Breast epithelium (tissue), 4 donors: ENCODE data around the gene CSH1. TPM values are rescaled to one million over a fixed set of nuclear protein-coding genes. Genes with fewer than 3 reads are reported as not detected.
"Not testable (repeated sequence)": the region's sequence is repeated elsewhere in the genome, so short reads cannot be mapped to it uniquely, and the experiment has no call there.

Source experiments
- DNase-seq, 2 donors: peaks; one replicate each; pipeline ENCODE4 v3.0.0-alpha.2; 2019; ENCODE audit warnings: low spot score in 2 of 2
- H3K27ac ChIP-seq, 2 donors: fragments of 200-600 bp; sonication (generic) in 1 of 2; one replicate each; pipeline ENCODE4 v1.5.1; 2016 to 2019; ENCODE audit warnings: mild to moderate bottlenecking in 1 of 2
- H3K27me3 ChIP-seq, 2 donors: fragments of 200-600 bp; sonication (generic) in 1 of 2; one replicate each; pipeline versions ENCODE4 v1.5.1 to v1.6.0; 2017 to 2019; ENCODE audit warnings: control low read depth in 1 of 2, mild to moderate bottlenecking in 1 of 2
- H3K36me3 ChIP-seq: fragments of 200-600 bp; one replicate; pipeline ENCODE4 v1.5.1; 2019
- H3K4me1 ChIP-seq, 2 donors: fragments of 200-600 bp; sonication (generic); one replicate each; pipeline ENCODE4 v1.5.1; 2016 to 2019; ENCODE audit warnings: control low read depth in 1 of 2
- H3K4me3 ChIP-seq, 3 donors: fragments of 200-600 bp; sonication (generic); 1 replicate in 2 of 3; 2 replicates in 1 of 3; pipeline ENCODE4 v1.5.1; 2016 to 2019; ENCODE audit warnings: mild to moderate bottlenecking in 3 of 3, moderate library complexity in 2 of 3
- H3K9me3 ChIP-seq, 2 donors: fragments of 200-600 bp; sonication (generic) in 1 of 2; one replicate each; pipeline ENCODE4 v1.5.1; 2016 to 2019; ENCODE audit warnings: control low read depth in 1 of 2
- CTCF ChIP-seq, 3 donors: fragments of 450-650 bp; IDR thresholded peaks; one replicate each; pipeline ENCODE4 v1.5.1; 2016 to 2017; ENCODE audit warnings: antibody characterized with exemption in 3 of 3, mild to moderate bottlenecking in 3 of 3, moderate library complexity in 3 of 3
- POLR2A ChIP-seq: fragments of 450-650 bp; IDR thresholded peaks from one replicate; pipeline ENCODE4 v1.6.1; 2016; ENCODE audit warnings: antibody characterized with exemption, mild to moderate bottlenecking, moderate library complexity
- POLR2AphosphoS5 ChIP-seq, 3 donors: sonication (generic); formaldehyde crosslinking; IDR thresholded peaks; one replicate each; pipeline ENCODE4 v1.6.1; 2017; ENCODE audit warnings: antibody characterized with exemption in 3 of 3
- intact Hi-C: fragments of 100-400 bp; cut with DNase I; formaldehyde crosslinking; loops from one replicate; pipeline ENCODE4 v1.15.1; 2023; ENCODE audit warnings: low total_unique reads
- total RNA-seq, 3 donors: library from RNA; depleted of rRNA; stranded (reverse); fragments of >200 nt; gene quantifications; one replicate each; pipeline ENCODE4 v1.1.0, GENCODE V29; 2016

The CSH1 gene
- total RNA-seq, 3 donors from 2014 or later, result not detected

- intact Hi-C loops, result loop anchor here (5.0 kb wide), 1 partner anchor 778 kb away; no protein-coding TSS in a partner anchor
These were observed 22.9 kb upstream of the CSH1 start for GRCh38 chr17:63919311-63919723.

GRCh38 chr17:63918789-63919305, 22.5 kb upstream of the CSH1 start, which contains the start of gene GH1:
Gene GH1, minus strand, starts transcription at chr17:63918839. Its CDS starts 63 bp downstream, at chr17:63918776.
- H3K36me3 ChIP-seq, DNase-seq, H3K4me1 ChIP-seq, H3K9me3 ChIP-seq, H3K4me3 ChIP-seq, H3K27me3 ChIP-seq, H3K27ac ChIP-seq: not testable (repeated sequence)
- intact Hi-C loops, result loop anchor here (5.0 kb wide), 1 partner anchor 778 kb away; no protein-coding TSS in a partner anchor

More at GRCh38 chr17:63919311-63919723, 22.9 kb upstream of the CSH1 start:
- Histone ChIP-seq H3K36me3 (no peaks in the 10 kb centered on the region), H3K9me3 (no peaks in the 10 kb centered on the region), H3K4me3 (no peak overlapping the region), H3K27ac (no peak overlapping the region), H3K4me1 (no peaks in the 10 kb centered on the region), H3K27me3 (no peaks in the 10 kb centered on the region)
- TF ChIP-seq POLR2A (no peak), CTCF (IDR thresholded peaks at IDR 0.05) (peak; percentile 80 to 94 (median 93))
- DNase-seq, result peak in 1 of 2 donors; percentile 43

- Histone ChIP-seq H3K9me3 (no peaks in the 10 kb centered on the region), H3K36me3 (no peaks in the 10 kb centered on the region), H3K4me3 (no peak overlapping the region), H3K4me1 (no peaks in the 10 kb centered on the region), H3K27me3 (no peaks in the 10 kb centered on the region), H3K27ac (no peak overlapping the region)
- no peak for TF ChIP-seq POLR2A
- no peak for TF ChIP-seq POLR2AphosphoS5 (IDR thresholded peaks at IDR 0.05)
- no peak for TF ChIP-seq CTCF (IDR thresholded peaks at IDR 0.05)
- DNase-seq, result no peak
- intact Hi-C loops, result loop anchor here (5.0 kb wide), 1 partner anchor 779 kb away; no protein-coding TSS in a partner anchor
These were observed 21.9 kb upstream of the CSH1 start for GRCh38 chr17:63918305-63918704.

GRCh38 chr17:63917646-63918045, 21.3 kb upstream of the CSH1 start:
- H3K4me1 ChIP-seq, result no peaks in the 10 kb centered on the region
- TF ChIP-seq POLR2AphosphoS5 (IDR thresholded peaks at IDR 0.05), result no peak
- TF ChIP-seq POLR2A, result no peak
- no peak for TF ChIP-seq CTCF (IDR thresholded peaks at IDR 0.05)
- H3K9me3 ChIP-seq, result no peaks in the 10 kb centered on the region
- H3K27ac ChIP-seq, result no peak overlapping the region
- DNase-seq, result no peak
- H3K36me3 ChIP-seq, result no peaks in the 10 kb centered on the region
- no peak overlapping the region for H3K4me3 ChIP-seq
- H3K27me3 ChIP-seq, result no peaks in the 10 kb centered on the region
- intact Hi-C loops, result loop anchor here (5.0 kb wide), 1 partner anchor 780 kb away; no protein-coding TSS in a partner anchor

- H3K4me1 ChIP-seq, DNase-seq, H3K36me3 ChIP-seq, H3K4me3 ChIP-seq, H3K27me3 ChIP-seq, H3K27ac ChIP-seq, H3K9me3 ChIP-seq: not testable (repeated sequence)
- intact Hi-C loops, result loop anchor here (5.0 kb wide), 1 partner anchor 780 kb away; no protein-coding TSS in a partner anchor
These were observed 20.8 kb upstream of the CSH1 start for GRCh38 chr17:63917206-63917605.

- Histone ChIP-seq H3K36me3 (no peaks in the 10 kb centered on the region), H3K27ac (no peak overlapping the region), H3K4me3 (no peak overlapping the region), H3K27me3 (no peaks in the 10 kb centered on the region), H3K9me3 (no peaks in the 10 kb centered on the region), H3K4me1 (no peaks in the 10 kb centered on the region)
- intact Hi-C loops, result loop anchor here (5.0 kb wide), 1 partner anchor 781 kb away; no protein-coding TSS in a partner anchor
- TF ChIP-seq POLR2A (no peak), CTCF (IDR thresholded peaks at IDR 0.05) (no peak), POLR2AphosphoS5 (IDR thresholded peaks at IDR 0.05) (no peak)
- DNase-seq, result no peak
These were observed 20.3 kb upstream of the CSH1 start for GRCh38 chr17:63916566-63917185.

GRCh38 chr17:63915753-63916152, 19.4 kb upstream of the CSH1 start:
- H3K27me3 ChIP-seq, DNase-seq, H3K36me3 ChIP-seq, H3K4me3 ChIP-seq, H3K27ac ChIP-seq, H3K4me1 ChIP-seq, H3K9me3 ChIP-seq: not testable (repeated sequence)
- intact Hi-C loops, result loop anchor here (5.0 kb wide), 1 partner anchor 782 kb away; no protein-coding TSS in a partner anchor
